ENCODE measurements around the gene MPRIP. TPM values are rescaled to one million over a fixed set of nuclear protein-coding genes. Genes with fewer than 3 reads are reported as not detected.

The MPRIP gene
- total RNA-seq, 4 donors from 2014 or later, result 65.7 to 168 (median 147) TPM

DNA sequence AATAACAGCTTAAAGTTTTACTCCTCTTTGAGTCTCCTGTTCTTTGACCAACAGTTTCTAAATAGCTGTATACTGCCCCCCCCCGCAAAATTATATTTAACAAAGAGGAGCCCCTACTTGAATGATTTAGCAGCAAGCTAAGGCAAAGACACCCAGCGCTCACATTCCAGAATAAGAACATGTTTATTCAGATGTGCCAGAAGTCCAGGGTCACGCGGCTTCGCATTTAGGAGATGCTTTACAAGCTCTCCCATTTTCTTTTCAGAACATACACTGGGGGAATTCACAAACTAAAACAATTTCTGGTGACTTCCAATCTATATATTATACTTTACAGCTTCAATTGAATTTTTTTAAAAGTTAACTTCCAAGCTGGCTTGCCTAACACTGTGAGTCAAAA, 158.6 kb downstream of the MPRIP start:
- Histone ChIP-seq H3K27me3 (no peaks in the 10 kb centered on the region), H3K9me3 (no peaks in the 10 kb centered on the region), H3K4me3 (no peak overlapping the region), H3K4me1 (peaks cover 24 to 67% (median 30%) of the 10 kb centered on the region in 3 donors), H3K27ac (peak overlapping the region; percentile 9 to 90 (median 75)), H3K36me3 (no peaks in the 10 kb centered on the region)
- TF ChIP-seq, protein P1, sequence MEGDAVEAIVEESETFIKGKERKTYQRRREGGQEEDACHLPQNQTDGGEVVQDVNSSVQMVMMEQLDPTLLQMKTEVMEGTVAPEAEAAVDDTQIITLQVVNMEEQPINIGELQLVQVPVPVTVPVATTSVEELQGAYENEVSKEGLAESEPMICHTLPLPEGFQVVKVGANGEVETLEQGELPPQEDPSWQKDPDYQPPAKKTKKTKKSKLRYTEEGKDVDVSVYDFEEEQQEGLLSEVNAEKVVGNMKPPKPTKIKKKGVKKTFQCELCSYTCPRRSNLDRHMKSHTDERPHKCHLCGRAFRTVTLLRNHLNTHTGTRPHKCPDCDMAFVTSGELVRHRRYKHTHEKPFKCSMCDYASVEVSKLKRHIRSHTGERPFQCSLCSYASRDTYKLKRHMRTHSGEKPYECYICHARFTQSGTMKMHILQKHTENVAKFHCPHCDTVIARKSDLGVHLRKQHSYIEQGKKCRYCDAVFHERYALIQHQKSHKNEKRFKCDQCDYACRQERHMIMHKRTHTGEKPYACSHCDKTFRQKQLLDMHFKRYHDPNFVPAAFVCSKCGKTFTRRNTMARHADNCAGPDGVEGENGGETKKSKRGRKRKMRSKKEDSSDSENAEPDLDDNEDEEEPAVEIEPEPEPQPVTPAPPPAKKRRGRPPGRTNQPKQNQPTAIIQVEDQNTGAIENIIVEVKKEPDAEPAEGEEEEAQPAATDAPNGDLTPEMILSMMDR (IDR thresholded peaks at IDR 0.05), result no peak
- no peak for TF ChIP-seq POLR2A (IDR thresholded peaks at IDR 0.05)
- 74 to 83% methylated on average over 4 to 5 of the region's 5 CpGs for WGBS, 2 donors
- no peak for DNase-seq
- intact Hi-C loops (cut with DNase I), result no loop called here

GRCh38 chr17:17201271-17201670, 159.0 kb downstream of the MPRIP start:
- Histone ChIP-seq H3K27ac (peak overlapping the region in 3 of 4 donors; percentile 9 to 90 (median 73)), H3K9me3 (no peaks in the 10 kb centered on the region), H3K4me3 (no peak overlapping the region), H3K4me1 (peaks cover 25 to 72% (median 30%) of the 10 kb centered on the region in 3 donors), H3K27me3 (no peaks in the 10 kb centered on the region), H3K36me3 (no peaks in the 10 kb centered on the region)
- no peak for DNase-seq
- WGBS, 2 donors, result 83 to 87% methylated on average over 10 of the region's 10 CpGs
- TF ChIP-seq, protein P1 (IDR thresholded peaks at IDR 0.05), result no peak
- no peak for TF ChIP-seq POLR2A (IDR thresholded peaks at IDR 0.05)
- intact Hi-C loops (cut with DNase I), result no loop called here

- Histone ChIP-seq H3K27ac (peak overlapping the region in 2 of 4 donors; percentile 47 to 90), H3K9me3 (no peaks in the 10 kb centered on the region), H3K36me3 (no peaks in the 10 kb centered on the region), H3K4me1 (peaks cover 28 to 77% (median 35%) of the 10 kb centered on the region in 3 donors), H3K27me3 (no peaks in the 10 kb centered on the region), H3K4me3 (no peak overlapping the region)
- 89 to 93% methylated on average over 7 to 8 of the region's 8 CpGs for WGBS, 2 donors
- DNase-seq, result no peak
- TF ChIP-seq, protein P1 (IDR thresholded peaks at IDR 0.05), result no peak
- no peak for TF ChIP-seq POLR2A (IDR thresholded peaks at IDR 0.05)
- intact Hi-C loops (cut with DNase I), result no loop called here
These were observed 159.7 kb downstream of the MPRIP start for GRCh38 chr17:17201907-17202306.

DNA sequence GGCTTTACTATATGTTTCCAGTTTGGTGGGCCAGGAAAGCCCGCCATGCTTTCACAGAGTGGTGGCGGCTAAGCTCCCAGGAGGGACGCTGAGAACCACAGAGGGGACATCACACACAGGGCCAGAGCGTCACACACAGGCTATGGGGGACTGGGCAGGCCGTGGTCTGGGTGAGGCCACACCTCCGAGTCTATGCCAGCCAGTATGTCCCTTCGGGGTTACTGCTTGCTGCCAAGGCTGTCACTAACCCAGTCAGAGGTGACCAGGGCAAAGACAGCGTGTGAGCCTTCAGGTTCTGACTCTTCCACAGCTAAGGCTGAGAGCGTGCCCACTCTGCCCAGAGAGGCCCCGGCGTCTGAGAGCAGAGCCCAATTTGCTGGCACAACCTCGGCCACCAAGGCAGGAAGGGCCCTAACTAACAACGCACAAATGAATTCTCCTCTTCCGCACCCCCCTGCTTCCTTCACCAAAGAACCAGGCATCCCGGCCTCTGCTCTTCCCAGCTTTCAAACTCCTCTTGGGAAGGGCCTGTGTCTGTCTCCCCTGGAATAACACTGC, 161.0 kb downstream of the MPRIP start:
- H3K9me3 ChIP-seq, result no peaks in the 10 kb centered on the region
- no peak for TF ChIP-seq POLR2A (IDR thresholded peaks at IDR 0.05)
- TF ChIP-seq, protein P1 (IDR thresholded peaks at IDR 0.05), result no peak
- DNase-seq, result no peak
- 76 to 77% methylated on average over 6 to 11 of the region's 15 CpGs for WGBS, 2 donors
- H3K27me3 ChIP-seq, result no peaks in the 10 kb centered on the region
- H3K4me1 ChIP-seq, result peaks cover 28 to 76% (median 35%) of the 10 kb centered on the region in 3 donors
- H3K36me3 ChIP-seq, result no peaks in the 10 kb centered on the region
- H3K4me3 ChIP-seq, result no peak overlapping the region
- H3K27ac ChIP-seq, result peak overlapping the region in 3 of 4 donors; percentile 35 to 90 (median 86)
- intact Hi-C loops (cut with DNase I), result no loop called here

DNA sequence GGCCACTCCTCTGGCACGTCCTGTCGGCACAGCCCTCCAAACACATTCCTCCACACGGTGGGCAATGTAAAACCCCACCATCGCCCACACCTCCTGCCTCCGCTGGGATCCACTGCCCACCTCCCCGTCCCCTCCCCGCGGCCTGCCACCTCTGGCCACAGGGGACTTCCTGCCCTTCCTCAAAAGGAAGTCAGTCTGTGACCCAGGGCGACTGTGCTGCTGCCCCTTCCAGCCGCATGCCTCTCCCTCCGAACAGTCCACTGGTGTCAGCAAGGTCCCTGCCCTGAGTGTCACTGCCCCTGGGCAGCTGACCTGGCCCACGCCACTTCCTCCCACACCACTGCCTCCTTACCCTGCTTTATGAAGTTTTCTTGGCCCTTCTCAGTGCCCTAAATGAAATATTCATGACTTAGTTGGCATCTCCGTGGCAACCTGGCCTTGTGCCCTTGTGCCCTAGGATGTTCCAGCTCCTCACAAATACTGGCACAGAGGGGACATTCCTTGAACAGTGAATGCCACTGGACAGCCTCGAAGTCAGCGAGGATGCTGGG, 161.9 kb downstream of the MPRIP start:
- Histone ChIP-seq H3K9me3 (no peaks in the 10 kb centered on the region), H3K27me3 (no peaks in the 10 kb centered on the region), H3K36me3 (no peaks in the 10 kb centered on the region), H3K4me1 (peaks cover 28 to 76% (median 35%) of the 10 kb centered on the region in 3 donors), H3K27ac (peak overlapping the region; percentile 35 to 90 (median 63)), H3K4me3 (peak overlapping the region in 1 of 4 donors; percentile 77)
- intact Hi-C loops (cut with DNase I), result no loop called here
- no peak for DNase-seq
- WGBS, 2 donors, result 46 to 54% methylated on average over 13 of the region's 15 CpGs
- TF ChIP-seq POLR2A (IDR thresholded peaks at IDR 0.05), result no peak
- TF ChIP-seq, protein P1 (IDR thresholded peaks at IDR 0.05), result no peak

All from esophagus squamous epithelium (tissue), 5 donors.